ENCODE results near the gene NAT8L.

GRCh38 chr4:2069161-2069971 lies 10.2 kb downstream of the NAT8L start:
- TF ChIP-seq CTCF (IDR thresholded peaks at IDR 0.05), result no peak; the same call in 1 of the 2 replicates
- TF ChIP-seq POLR2AphosphoS5 (IDR thresholded peaks at IDR 0.05; ENCODE audit: low read depth, low read length), result no peak
- no peak for TF ChIP-seq SIN3A (IDR thresholded peaks at IDR 0.05; ENCODE audit: borderline replicate concordance, insufficient read depth, low read depth, low read length)
- TF ChIP-seq TCF7L2 (IDR thresholded peaks at IDR 0.05; ENCODE audit: low read depth, low read length), result no peak
- no peak for TF ChIP-seq REST (IDR thresholded peaks at IDR 0.05; ENCODE audit: insufficient read depth in 1 of 2, low read depth in 2 of 2, low read length in 1 of 2)

Data from Panc1 (cell line).